GM19035 (cell line): ENCODE measurements around the gene MTFR2.
"Not testable (repeated sequence)": the region's sequence is repeated elsewhere in the genome, so short reads cannot be mapped to it uniquely, and the experiment has no call there.

Experiments used
- ATAC-seq: cut with Tn5 transposase; IDR thresholded peaks from one replicate; pipeline ENCODE4 v1.9.1; 2021; ENCODE audit not compliant: unreplicated experiment

Gene MTFR2

GRCh38 chr6:136236466-136237293 is 13.4 kb downstream of the MTFR2 start:
- ATAC-seq: no peak

- no peak for ATAC-seq
These were observed 14.9 kb downstream of the MTFR2 start for GRCh38 chr6:136235233-136235564.

- no peak for ATAC-seq
These were observed 17.4 kb downstream of the MTFR2 start for GRCh38 chr6:136232701-136233100.

GRCh38 chr6:136230219-136230853 is 19.8 kb downstream of the MTFR2 start:
- ATAC-seq: no peak

GRCh38 chr6:136228814-136229213 is 21.3 kb downstream of the MTFR2 start:
- no peak for ATAC-seq

- peak; percentile 35 for ATAC-seq
These were observed 23.3 kb downstream of the MTFR2 start for GRCh38 chr6:136226674-136227377.

- peak; percentile 86 for ATAC-seq
These were observed 24.0 kb downstream of the MTFR2 start for GRCh38 chr6:136226027-136226673.

GRCh38 chr6:136225496-136225895 is 24.6 kb downstream of the MTFR2 start:
- ATAC-seq: no peak

- ATAC-seq: not testable (repeated sequence)
These were observed 25.1 kb downstream of the MTFR2 start for GRCh38 chr6:136224974-136225373.

GRCh38 chr6:136216503-136217401 is 33.4 kb downstream of the MTFR2 start:
- ATAC-seq: no peak

GRCh38 chr6:136213853-136214252 is 36.3 kb downstream of the MTFR2 start:
- ATAC-seq: no peak

- ATAC-seq: no peak
These were observed 37.0 kb downstream of the MTFR2 start for GRCh38 chr6:136213012-136213539.

GRCh38 chr6:136212608-136213007 is 37.5 kb downstream of the MTFR2 start:
- no peak for ATAC-seq

GRCh38 chr6:136210398-136211165 is 39.5 kb downstream of the MTFR2 start:
- ATAC-seq: no peak

- ATAC-seq: no peak
These were observed 40.6 kb downstream of the MTFR2 start for GRCh38 chr6:136209496-136209895.

- no peak for ATAC-seq
These were observed 41.3 kb downstream of the MTFR2 start for GRCh38 chr6:136208783-136209182.

GRCh38 chr6:136201732-136202131 is 48.4 kb downstream of the MTFR2 start:
- no peak for ATAC-seq

GRCh38 chr6:136192902-136193301 is 57.2 kb downstream of the MTFR2 start:
- ATAC-seq: no peak

- ATAC-seq: no peak
These were observed 58.4 kb downstream of the MTFR2 start for GRCh38 chr6:136191606-136192312.
